Vagina (tissue), 2 donors: ENCODE data around the gene ABAT. TPM values are rescaled to one million over a fixed set of nuclear protein-coding genes. Genes with fewer than 3 reads are reported as not detected.

Source experiments
- DNase-seq, 2 donors: peaks; one replicate each; pipeline ENCODE4 v3.0.0-alpha.2; 2017; ENCODE audit errors: extremely low spot score in 2 of 2
- H3K27ac ChIP-seq: fragments of 200-600 bp; sonication (generic); one replicate; pipeline ENCODE4 v1.5.1; 2019
- H3K27me3 ChIP-seq: fragments of 200-600 bp; sonication (generic); one replicate; pipeline ENCODE4 v1.5.1; 2019
- H3K36me3 ChIP-seq, 2 donors: fragments of 200-600 bp; sonication (generic); one replicate each; pipeline ENCODE4 v1.5.1; 2017 to 2019
- H3K4me1 ChIP-seq: fragments of 200-600 bp; sonication (generic); one replicate; pipeline ENCODE4 v1.5.1; 2019
- H3K4me3 ChIP-seq, 2 donors: fragments of 200-600 bp; sonication (generic); 1 replicate in 1 of 2; 2 replicates in 1 of 2; pipeline ENCODE4 v1.5.1; 2016 to 2019
- H3K9me3 ChIP-seq: fragments of 200-600 bp; sonication (generic); one replicate; pipeline ENCODE4 v1.5.1; 2019
- CTCF ChIP-seq, 3 experiments: fragments of 450-650 bp in 2 of 3; fragments of 200-600 bp in 1 of 3; sonication (generic) in 1 of 3; IDR thresholded peaks; one replicate each; pipeline ENCODE4 v1.5.1; 2017 to 2019; ENCODE audit warnings: antibody characterized with exemption in 3 of 3, mild to moderate bottlenecking in 2 of 3, moderate library complexity in 2 of 3
- POLR2A ChIP-seq, 2 donors: fragments of 450-650 bp; IDR thresholded peaks; one replicate each; pipeline ENCODE4 v1.6.1; 2017; ENCODE audit warnings: antibody characterized with exemption in 2 of 2, mild to moderate bottlenecking in 2 of 2, moderate library complexity in 2 of 2
- POLR2AphosphoS5 ChIP-seq, 2 donors: sonication (generic); formaldehyde crosslinking; IDR thresholded peaks; one replicate each; pipeline ENCODE4 v1.9.0; 2017; ENCODE audit warnings: antibody characterized with exemption in 2 of 2, mild to moderate bottlenecking in 2 of 2, low read depth in 1 of 2; ENCODE audit not compliant: insufficient read depth in 1 of 2
- intact Hi-C: fragments of 100-400 bp; cut with DNase I; formaldehyde crosslinking; loops from one replicate; pipeline ENCODE4 v1.15.1; 2023
- total RNA-seq: library from RNA; depleted of rRNA; stranded (reverse); fragments of >200 nt; gene quantifications from one replicate; pipeline ENCODE4 v1.2.3, GENCODE V29; 2016

ABAT gene
- total RNA-seq, 1 donor from 2014 or later = 3.9 TPM

GRCh38 chr16:8763899-8764298 is 89.5 kb downstream of the ABAT start:
- no peak for DNase-seq
- H3K4me3 ChIP-seq = no peak overlapping the region
- no peaks in the 10 kb centered on the region for H3K9me3 ChIP-seq
- intact Hi-C loops = no loop called here
- H3K36me3 ChIP-seq = no peaks in the 10 kb centered on the region
- H3K4me1 ChIP-seq = no peaks in the 10 kb centered on the region
- H3K27ac ChIP-seq = no peak overlapping the region
- H3K27me3 ChIP-seq = no peaks in the 10 kb centered on the region
- TF ChIP-seq CTCF (IDR thresholded peaks at IDR 0.05) (no peak), POLR2A (IDR thresholded peaks at IDR 0.05) (no peak), POLR2AphosphoS5 (IDR thresholded peaks at IDR 0.05; ENCODE audit: insufficient read depth in 1 of 2, low read depth in 1 of 2) (no peak)

- Histone ChIP-seq H3K9me3 (no peaks in the 10 kb centered on the region), H3K27ac (no peak overlapping the region), H3K4me3 (no peak overlapping the region), H3K27me3 (no peaks in the 10 kb centered on the region), H3K4me1 (no peaks in the 10 kb centered on the region), H3K36me3 (no peaks in the 10 kb centered on the region)
- intact Hi-C loops = no loop called here
- no peak for DNase-seq
- TF ChIP-seq POLR2AphosphoS5 (IDR thresholded peaks at IDR 0.05; ENCODE audit: insufficient read depth in 1 of 2, low read depth in 1 of 2) = no peak
- no peak for TF ChIP-seq POLR2A (IDR thresholded peaks at IDR 0.05)
- no peak for TF ChIP-seq CTCF (IDR thresholded peaks at IDR 0.05)
These were observed 90.3 kb downstream of the ABAT start for GRCh38 chr16:8764525-8765250.

DNA sequence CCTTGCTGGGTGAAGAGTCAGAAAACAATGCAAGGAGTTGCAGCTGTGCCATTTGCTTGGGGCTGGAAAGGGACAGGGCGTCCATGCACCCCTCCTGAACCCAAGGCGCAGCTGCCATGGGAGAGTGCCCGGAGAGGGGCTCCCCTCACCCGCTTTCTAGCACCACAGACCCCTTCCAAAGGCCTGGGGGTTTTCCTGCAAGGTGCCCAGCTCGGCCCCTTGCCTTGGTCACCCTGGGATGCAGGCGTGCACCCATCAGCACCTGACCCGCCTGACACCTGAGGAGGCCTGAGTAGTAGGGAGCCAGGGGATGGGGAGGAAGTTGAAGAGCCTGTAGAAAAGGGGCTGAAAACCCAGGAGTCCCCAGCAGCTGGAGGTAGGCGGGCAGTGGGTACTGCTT is 92.8 kb downstream of the ABAT start:
- Histone ChIP-seq H3K36me3 (no peaks in the 10 kb centered on the region), H3K27me3 (no peaks in the 10 kb centered on the region), H3K4me3 (no peak overlapping the region), H3K27ac (no peak overlapping the region), H3K4me1 (no peaks in the 10 kb centered on the region), H3K9me3 (no peaks in the 10 kb centered on the region)
- no peak for TF ChIP-seq POLR2A (IDR thresholded peaks at IDR 0.05)
- TF ChIP-seq POLR2AphosphoS5 (IDR thresholded peaks at IDR 0.05; ENCODE audit: insufficient read depth in 1 of 2, low read depth in 1 of 2) = no peak
- intact Hi-C loops = no loop called here
- DNase-seq = no peak

DNA sequence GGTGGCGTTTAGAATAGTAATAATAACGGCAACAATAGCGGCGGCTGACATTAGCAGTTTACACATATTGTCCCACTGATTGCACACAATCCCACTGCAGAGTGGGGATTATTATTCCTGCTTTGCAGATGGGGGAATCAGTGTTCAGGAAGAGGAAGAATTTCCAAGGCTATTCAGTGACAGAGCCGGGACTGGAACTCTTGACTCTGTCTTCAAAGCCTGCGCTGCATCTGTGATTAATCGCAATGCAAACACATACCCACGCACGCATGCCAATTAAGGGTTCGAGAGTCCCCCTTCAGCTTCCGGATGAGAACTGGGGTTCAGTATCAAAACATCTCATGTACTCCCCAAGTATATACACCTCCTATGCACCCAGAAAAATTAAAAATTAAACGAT is 93.9 kb downstream of the ABAT start:
- Histone ChIP-seq H3K4me1 (no peaks in the 10 kb centered on the region), H3K36me3 (no peaks in the 10 kb centered on the region), H3K27me3 (no peaks in the 10 kb centered on the region), H3K4me3 (no peak overlapping the region), H3K27ac (no peak overlapping the region), H3K9me3 (no peaks in the 10 kb centered on the region)
- no peak for DNase-seq
- no peak for TF ChIP-seq POLR2AphosphoS5 (IDR thresholded peaks at IDR 0.05; ENCODE audit: insufficient read depth in 1 of 2, low read depth in 1 of 2)
- no peak for TF ChIP-seq CTCF (IDR thresholded peaks at IDR 0.05)
- intact Hi-C loops = no loop called here

DNA sequence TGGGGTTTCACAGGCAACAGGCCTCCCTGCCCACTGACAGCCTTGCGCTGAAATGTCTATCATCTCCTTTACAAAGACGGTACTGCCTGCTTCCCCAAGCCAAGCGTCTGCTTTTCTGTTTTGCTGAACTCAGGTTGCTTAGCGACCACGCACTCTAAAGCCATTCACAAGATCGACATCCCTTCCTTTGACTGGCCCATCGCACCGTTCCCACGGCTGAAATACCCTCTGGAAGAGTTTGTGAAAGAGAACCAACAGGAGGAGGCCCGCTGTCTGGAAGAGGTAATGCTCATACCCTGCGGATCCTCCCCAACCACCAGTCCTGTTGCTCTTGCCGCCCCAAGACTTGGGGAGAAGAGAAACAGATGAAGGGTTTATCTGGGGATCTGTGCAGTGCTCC is 94.3 kb downstream of the ABAT start:
- TF ChIP-seq CTCF (IDR thresholded peaks at IDR 0.05) (no peak), POLR2AphosphoS5 (IDR thresholded peaks at IDR 0.05; ENCODE audit: insufficient read depth in 1 of 2, low read depth in 1 of 2) (no peak), POLR2A (IDR thresholded peaks at IDR 0.05) (no peak)
- no peaks in the 10 kb centered on the region for H3K27me3 ChIP-seq
- no peaks in the 10 kb centered on the region for H3K4me1 ChIP-seq
- H3K4me3 ChIP-seq = no peak overlapping the region
- intact Hi-C loops = no loop called here
- no peak overlapping the region for H3K27ac ChIP-seq
- no peaks in the 10 kb centered on the region for H3K9me3 ChIP-seq
- H3K36me3 ChIP-seq = no peaks in the 10 kb centered on the region
- no peak for DNase-seq
